ENCODE results near the gene LMO7. TPM values are rescaled to one million over a fixed set of nuclear protein-coding genes. Genes with fewer than 3 reads are reported as not detected.
A peak's percentile ranks its signal among the peaks of the same experiment; 100 is the strongest.

LMO7 gene
- total RNA-seq, 2 donors from 2014 or later: 3.1 to 5.9 TPM

DNA sequence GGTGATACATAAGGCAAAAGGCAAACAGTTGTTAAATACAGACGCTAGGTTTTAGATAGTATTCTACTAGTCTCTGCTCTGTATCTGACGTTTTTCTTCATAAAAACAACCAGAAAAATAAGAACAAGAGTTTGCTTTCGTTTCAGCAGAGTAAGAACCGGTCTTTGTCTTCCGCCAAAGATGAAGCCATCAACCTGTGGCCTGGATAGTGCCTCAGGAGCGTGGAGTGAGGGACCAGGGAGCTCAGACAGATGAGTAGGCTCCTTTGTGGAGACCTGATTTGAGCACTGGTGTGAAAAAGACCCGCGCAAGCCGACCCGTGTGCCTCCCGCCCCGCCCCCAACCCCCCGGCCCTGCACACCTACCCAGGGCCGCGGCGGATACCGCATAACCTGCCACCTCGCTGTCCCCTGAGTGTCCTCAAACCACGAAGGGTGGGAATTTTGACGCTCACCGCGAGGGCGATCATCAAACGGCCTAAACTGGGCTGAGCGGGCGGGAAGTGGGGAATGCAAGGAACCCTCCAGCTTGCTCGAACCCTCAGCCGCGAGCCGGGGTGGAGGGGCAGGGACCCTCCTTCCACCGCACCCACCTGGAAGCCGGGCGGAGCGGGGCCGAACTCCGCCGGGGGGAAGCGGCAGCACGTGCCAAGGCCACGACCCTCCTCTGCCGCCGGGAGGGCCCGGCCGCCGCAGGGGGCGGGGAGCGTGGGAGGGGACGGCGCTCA, 866 bp upstream of the LMO7 start:
- H3K4me1 Mint-ChIP-seq (ENCODE audit: low read depth in 2 of 2): peaks cover 7% of the 10 kb centered on the region in 2 donors
- H3K27ac Mint-ChIP-seq: no peak overlapping the region

DNA sequence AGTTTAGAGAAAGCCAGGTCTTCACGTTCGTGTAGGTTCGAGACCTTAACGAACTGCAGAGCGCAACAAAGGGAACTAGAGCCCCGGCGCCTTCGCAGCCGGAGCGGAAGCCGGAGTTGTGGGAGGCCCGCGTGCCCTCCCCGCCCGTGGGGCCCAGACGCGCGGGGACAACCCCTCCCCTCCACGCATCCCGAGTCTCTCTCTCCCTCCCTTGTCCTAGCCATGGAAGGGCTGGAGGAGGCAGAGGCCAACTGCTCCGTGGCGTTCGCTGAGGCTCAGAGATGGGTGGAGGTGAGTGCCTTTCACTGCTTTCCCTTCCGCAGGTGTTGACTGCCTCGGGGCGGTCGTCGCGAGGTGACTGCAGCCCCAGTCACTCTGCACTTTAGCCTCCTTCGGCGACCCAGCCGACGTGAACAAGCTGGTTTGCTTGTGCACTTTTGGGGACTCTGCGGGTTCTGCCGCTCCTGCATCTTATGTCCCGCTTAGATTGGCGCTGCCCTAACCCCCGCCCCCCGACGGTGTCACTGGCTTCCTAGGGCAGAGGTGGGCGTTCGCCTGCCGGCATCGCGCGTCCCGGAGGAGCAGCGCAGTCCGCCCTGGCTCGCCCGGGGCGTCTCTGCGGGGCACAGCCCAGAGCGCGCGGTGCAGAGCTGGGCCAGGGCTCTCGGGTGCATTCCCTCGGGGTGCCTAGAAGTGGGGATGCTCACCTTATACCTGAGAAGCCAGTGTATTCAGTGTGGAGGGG, 478 bp downstream of the LMO7 start:
- Mint-ChIP-seq H3K27me3 (peaks cover 25 to 36% of the 10 kb centered on the region in 2 donors), H3K9me3 (no peaks in the 10 kb centered on the region), H3K4me1 (ENCODE audit: low read depth in 2 of 2) (peaks cover 7% of the 10 kb centered on the region in 2 donors), H3K27ac (no peak overlapping the region), H3K36me3 (peaks cover 5% of the 10 kb centered on the region), H3K4me3 (peak overlapping the region; percentile 62)
- ATAC-seq (peak; percentile 66 to 76), DNase-seq (ENCODE audit: low spot score) (peak; percentile 62)

More for the DNA sequence above, 866 bp upstream of the LMO7 start:
- peaks cover 5% of the 10 kb centered on the region for H3K36me3 Mint-ChIP-seq
- peaks cover 20 to 31% of the 10 kb centered on the region in 2 donors for H3K27me3 Mint-ChIP-seq
- peak overlapping the region; percentile 70 for H3K4me3 Mint-ChIP-seq
- DNase-seq (ENCODE audit: low spot score): no peak
- peak in 1 of 2 donors; percentile 4 for ATAC-seq
- no peaks in the 10 kb centered on the region for H3K9me3 Mint-ChIP-seq

DNA sequence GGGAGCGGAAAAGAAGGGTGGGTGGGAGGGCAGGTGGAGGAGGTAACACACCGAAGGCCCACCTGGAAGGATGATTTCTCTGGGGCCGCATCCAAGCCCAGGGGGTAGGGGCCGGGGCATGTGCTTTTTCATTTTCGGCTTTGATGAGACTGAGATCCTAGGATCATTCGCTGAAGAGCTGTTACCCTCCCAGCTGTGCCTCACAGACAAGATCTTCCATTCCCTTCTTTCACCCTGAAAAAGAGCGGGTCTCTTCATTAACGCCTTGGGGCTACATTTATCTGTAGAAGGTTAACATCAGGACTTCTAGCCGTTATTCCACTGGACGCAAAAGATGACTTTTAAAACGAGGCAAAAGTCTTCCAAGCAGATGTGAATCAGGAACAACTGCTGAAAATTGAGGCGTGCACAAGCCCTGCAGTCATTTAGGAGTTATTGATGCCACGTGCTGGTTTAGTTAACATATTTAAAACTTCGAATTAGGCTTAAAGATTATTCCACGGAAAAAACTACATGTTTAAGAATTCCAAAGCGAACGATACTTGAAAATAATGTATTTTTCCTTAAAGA, 1.1 kb downstream of the LMO7 start:
- ATAC-seq (no peak), DNase-seq (ENCODE audit: low spot score) (no peak)
- Mint-ChIP-seq H3K4me1 (ENCODE audit: low read depth in 2 of 2) (peaks cover 7% of the 10 kb centered on the region in 2 donors), H3K27me3 (peaks cover 25 to 36% of the 10 kb centered on the region in 2 donors), H3K4me3 (peak overlapping the region; percentile 60), H3K27ac (no peak overlapping the region), H3K9me3 (no peaks in the 10 kb centered on the region), H3K36me3 (peaks cover 5% of the 10 kb centered on the region)

DNA sequence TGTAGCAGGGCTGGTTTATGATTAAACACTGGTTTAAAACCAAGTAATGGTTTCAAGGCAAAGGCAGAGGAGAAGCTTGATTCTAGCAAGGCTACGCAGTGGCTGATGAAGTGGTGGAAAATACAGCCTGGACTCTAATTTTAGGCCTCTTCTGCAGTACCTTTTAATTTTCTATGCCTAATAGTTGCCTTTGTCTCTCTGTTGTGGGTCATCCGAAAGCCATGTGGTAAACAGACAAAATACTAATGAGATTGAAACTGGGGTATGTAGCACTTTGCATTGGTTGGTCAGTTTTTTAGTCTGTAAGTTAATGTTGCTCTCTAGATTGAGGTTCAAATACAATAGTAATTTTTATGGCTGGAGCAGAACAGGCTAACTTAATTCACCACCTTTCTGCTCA, 3.3 kb downstream of the LMO7 start:
- Mint-ChIP-seq H3K27me3 (peaks cover 25 to 36% of the 10 kb centered on the region in 2 donors), H3K4me1 (ENCODE audit: low read depth in 2 of 2) (peaks cover 4 to 7% of the 10 kb centered on the region in 2 donors), H3K27ac (no peak overlapping the region), H3K4me3 (no peak overlapping the region), H3K9me3 (no peaks in the 10 kb centered on the region), H3K36me3 (no peaks in the 10 kb centered on the region)
- DNase-seq (ENCODE audit: low spot score) (no peak), ATAC-seq (no peak)

DNA sequence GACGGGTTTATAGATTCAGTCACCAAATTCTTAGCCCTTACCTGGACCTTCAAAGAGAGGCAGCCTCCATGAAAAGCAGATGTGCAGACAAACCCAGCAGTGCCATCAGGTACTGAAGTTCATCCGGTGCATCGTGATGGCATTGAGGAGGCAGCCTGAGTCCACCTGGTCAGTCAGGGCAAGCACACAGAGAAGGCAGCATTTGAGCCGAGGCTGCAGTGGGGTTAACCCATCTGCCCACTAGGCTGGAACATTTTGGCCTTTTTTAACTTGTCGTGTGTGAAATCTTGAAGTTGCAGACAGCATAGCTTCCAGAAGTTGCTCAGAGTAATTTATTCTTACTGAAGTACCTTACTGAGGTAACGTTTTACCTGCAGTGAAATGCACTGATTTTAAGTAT, 4.9 kb downstream of the LMO7 start:
- peaks cover 25 to 36% of the 10 kb centered on the region in 2 donors for H3K27me3 Mint-ChIP-seq
- no peak for DNase-seq (ENCODE audit: low spot score)
- ATAC-seq: no peak
- H3K4me1 Mint-ChIP-seq (ENCODE audit: low read depth in 2 of 2): peaks cover 4 to 7% of the 10 kb centered on the region in 2 donors
- H3K36me3 Mint-ChIP-seq: no peaks in the 10 kb centered on the region
- no peak overlapping the region for H3K27ac Mint-ChIP-seq
- H3K4me3 Mint-ChIP-seq: no peak overlapping the region
- H3K9me3 Mint-ChIP-seq: no peaks in the 10 kb centered on the region

DNA sequence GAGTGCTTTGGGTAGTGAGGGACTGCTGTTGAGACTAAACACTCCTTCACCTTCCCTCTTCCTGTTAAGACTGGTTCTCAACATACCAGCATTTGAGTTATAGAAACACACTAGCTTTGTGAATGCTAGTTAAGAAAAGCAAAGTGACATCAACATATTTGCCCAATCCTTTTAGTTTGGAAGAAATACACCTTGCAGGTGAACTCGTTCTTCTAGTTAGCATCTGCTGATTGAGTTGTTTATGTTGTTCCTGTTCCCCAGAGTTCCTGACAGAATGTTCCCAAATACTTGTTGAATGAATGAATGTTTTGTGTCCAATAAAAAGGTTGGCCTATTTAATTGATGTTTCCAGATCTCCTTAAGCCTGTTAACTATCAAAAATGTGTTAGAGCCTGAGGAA, 7.1 kb downstream of the LMO7 start:
- H3K27ac Mint-ChIP-seq: no peak overlapping the region
- H3K27me3 Mint-ChIP-seq: peaks cover 15 to 26% of the 10 kb centered on the region in 2 donors
- no peaks in the 10 kb centered on the region for H3K9me3 Mint-ChIP-seq
- ATAC-seq: no peak
- H3K4me3 Mint-ChIP-seq: no peak overlapping the region
- no peak for DNase-seq (ENCODE audit: low spot score)
- no peaks in the 10 kb centered on the region for H3K36me3 Mint-ChIP-seq
- H3K4me1 Mint-ChIP-seq (ENCODE audit: low read depth in 2 of 2): no peaks in the 10 kb centered on the region

DNA sequence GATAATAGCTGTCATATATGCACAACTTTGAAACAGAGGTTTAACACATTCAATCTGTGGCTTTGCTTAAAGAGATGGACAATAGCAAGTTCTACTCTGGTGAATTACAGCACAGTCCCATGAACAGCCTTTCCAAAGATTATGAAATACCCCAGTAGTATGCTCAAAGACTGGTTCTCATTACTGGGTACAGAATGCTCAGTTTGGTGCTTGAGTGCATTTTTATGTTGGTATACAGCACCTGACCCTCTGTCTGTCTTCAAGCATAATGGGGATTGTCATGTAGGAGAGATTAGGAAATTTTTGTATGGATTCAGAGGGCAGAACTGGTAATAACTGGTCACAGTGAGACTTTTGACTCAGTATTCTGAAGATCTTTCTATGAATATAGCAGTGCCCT, 7.6 kb downstream of the LMO7 start:
- Mint-ChIP-seq H3K27ac (no peak overlapping the region), H3K27me3 (peaks cover 12 to 21% of the 10 kb centered on the region in 2 donors), H3K4me1 (ENCODE audit: low read depth in 2 of 2) (no peaks in the 10 kb centered on the region), H3K4me3 (no peak overlapping the region), H3K36me3 (no peaks in the 10 kb centered on the region), H3K9me3 (no peaks in the 10 kb centered on the region)
- ATAC-seq (no peak), DNase-seq (ENCODE audit: low spot score) (no peak)

DNA sequence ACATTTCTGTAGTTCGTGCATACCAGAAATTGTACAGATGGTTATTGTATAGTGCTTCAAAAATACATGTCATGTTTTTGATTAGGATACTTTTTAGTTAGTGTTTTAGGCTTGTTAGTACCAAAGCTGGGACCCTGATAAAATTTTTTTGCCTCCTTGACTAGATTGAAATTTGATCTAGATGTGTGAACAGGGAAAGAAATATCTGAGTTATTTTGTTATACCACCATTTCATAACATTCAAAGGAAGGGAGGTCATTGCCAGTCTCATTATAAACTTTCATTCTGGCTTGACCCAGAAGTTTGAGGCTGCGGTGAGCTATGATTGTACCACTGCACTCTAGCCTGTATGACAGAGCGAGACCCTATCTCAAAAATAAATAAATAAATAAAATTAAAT, 9.0 kb downstream of the LMO7 start:
- no peak for DNase-seq (ENCODE audit: low spot score)
- Mint-ChIP-seq H3K27ac (no peak overlapping the region), H3K36me3 (no peaks in the 10 kb centered on the region), H3K4me1 (ENCODE audit: low read depth in 2 of 2) (no peaks in the 10 kb centered on the region), H3K9me3 (no peaks in the 10 kb centered on the region), H3K4me3 (no peak overlapping the region), H3K27me3 (peaks cover 6 to 7% of the 10 kb centered on the region in 2 donors)
- ATAC-seq: no peak

DNA sequence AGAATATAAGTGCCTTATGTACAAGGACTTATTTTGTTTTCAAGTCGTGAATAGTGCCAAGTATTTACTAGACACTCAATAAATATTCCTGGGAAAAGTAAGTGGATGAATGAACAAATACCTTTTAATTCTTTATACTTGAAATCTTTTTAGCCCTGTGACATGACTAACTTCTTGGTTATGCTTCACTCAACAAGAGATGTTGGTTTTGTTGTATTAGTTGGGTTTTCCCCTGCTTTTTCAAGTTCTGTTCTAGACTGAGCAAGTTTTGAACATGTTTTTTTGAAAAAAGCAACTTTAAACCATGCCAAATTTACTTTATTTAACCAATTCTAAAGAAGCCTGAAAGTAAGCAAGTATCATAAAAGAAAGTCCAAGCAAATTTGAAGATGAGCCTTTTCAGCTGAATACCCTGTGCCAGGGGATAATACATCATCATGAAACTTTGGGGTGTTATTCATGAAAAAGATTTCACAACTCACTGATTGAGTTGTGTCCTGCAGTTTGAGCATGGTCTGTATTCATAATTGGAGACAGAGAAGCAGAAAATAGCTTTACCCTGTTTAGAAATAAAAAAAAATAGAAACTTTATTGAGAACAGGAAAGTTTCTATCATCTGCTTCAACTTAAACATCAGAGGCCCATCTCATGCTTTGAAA, 11.1 kb downstream of the LMO7 start:
- Mint-ChIP-seq H3K9me3 (no peaks in the 10 kb centered on the region), H3K36me3 (no peaks in the 10 kb centered on the region), H3K27me3 (no peaks in the 10 kb centered on the region), H3K4me3 (no peak overlapping the region), H3K27ac (no peak overlapping the region), H3K4me1 (ENCODE audit: low read depth in 2 of 2) (no peaks in the 10 kb centered on the region)
- ATAC-seq: no peak
- no peak for DNase-seq (ENCODE audit: low spot score)

DNA sequence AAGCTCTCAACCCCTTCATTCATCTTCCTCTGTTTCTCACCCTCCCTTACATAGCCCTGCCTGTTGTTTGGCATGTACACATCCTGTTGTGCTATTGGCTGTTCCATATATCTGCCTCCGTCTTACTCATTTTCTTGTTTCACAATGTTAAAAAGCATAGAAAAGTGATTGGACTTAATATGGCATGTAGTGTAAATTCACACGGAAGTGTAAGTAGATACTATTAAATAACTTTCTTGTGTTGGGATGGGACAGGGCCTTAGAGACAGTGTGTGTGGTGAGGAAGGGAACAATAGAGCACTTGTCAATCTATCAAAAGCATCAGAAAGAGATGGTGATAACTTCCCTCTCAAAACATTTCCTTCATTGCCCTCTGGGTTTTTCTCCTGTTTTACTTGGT, 12.3 kb downstream of the LMO7 start:
- Mint-ChIP-seq H3K9me3 (no peaks in the 10 kb centered on the region), H3K4me1 (ENCODE audit: low read depth in 2 of 2) (no peaks in the 10 kb centered on the region), H3K4me3 (no peak overlapping the region), H3K36me3 (no peaks in the 10 kb centered on the region), H3K27ac (no peak overlapping the region), H3K27me3 (no peaks in the 10 kb centered on the region)
- no peak for ATAC-seq
- DNase-seq (ENCODE audit: low spot score): no peak

DNA sequence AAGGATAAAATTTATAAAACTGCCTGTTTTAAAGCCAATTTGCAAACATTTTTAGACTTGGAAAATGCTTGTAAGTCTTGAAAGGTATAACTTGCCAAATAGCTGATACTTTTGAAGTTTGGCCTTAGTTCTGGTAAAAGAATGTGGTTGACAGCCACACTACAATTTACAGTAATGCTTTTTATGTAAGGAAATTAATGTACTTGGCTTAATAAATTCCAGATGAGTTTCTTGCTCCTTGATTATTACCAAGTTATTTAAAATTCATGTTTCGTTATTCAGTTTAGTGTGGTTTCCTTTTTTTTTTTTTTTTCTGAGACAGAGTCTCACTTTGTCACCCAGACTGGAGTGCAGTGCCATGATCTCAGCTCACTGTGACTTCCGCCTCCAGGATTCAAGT, 14.9 kb downstream of the LMO7 start:
- ATAC-seq (no peak), DNase-seq (ENCODE audit: low spot score) (no peak)
- H3K9me3 Mint-ChIP-seq: no peaks in the 10 kb centered on the region
- no peak overlapping the region for H3K4me3 Mint-ChIP-seq
- no peaks in the 10 kb centered on the region for H3K4me1 Mint-ChIP-seq (ENCODE audit: low read depth in 2 of 2)
- H3K36me3 Mint-ChIP-seq: no peaks in the 10 kb centered on the region
- no peaks in the 10 kb centered on the region for H3K27me3 Mint-ChIP-seq
- H3K27ac Mint-ChIP-seq: no peak overlapping the region

DNA sequence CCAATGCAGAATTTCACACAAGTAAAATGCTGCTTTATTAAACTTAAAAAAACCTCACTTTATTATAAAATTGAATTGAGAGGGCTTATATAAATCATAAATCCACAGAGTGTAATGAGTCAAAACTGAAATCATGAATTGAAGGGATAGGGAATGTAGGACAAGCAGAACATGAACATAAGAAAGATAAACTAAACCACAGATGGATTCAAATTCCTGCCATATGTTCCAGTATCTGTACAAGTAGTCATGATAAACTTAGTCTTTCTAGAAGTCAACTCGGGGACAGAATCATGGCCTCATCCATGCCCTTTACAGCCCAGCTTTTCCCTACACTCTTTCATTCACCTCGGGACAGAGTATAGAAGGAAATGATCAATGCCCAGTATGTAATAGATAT, 16.6 kb downstream of the LMO7 start:
- no peaks in the 10 kb centered on the region for H3K4me1 Mint-ChIP-seq (ENCODE audit: low read depth in 2 of 2)
- no peaks in the 10 kb centered on the region for H3K27me3 Mint-ChIP-seq
- H3K9me3 Mint-ChIP-seq: no peaks in the 10 kb centered on the region
- DNase-seq (ENCODE audit: low spot score) (no peak), ATAC-seq (no peak)
- no peak overlapping the region for H3K4me3 Mint-ChIP-seq
- H3K36me3 Mint-ChIP-seq: no peaks in the 10 kb centered on the region
- H3K27ac Mint-ChIP-seq: no peak overlapping the region

DNA sequence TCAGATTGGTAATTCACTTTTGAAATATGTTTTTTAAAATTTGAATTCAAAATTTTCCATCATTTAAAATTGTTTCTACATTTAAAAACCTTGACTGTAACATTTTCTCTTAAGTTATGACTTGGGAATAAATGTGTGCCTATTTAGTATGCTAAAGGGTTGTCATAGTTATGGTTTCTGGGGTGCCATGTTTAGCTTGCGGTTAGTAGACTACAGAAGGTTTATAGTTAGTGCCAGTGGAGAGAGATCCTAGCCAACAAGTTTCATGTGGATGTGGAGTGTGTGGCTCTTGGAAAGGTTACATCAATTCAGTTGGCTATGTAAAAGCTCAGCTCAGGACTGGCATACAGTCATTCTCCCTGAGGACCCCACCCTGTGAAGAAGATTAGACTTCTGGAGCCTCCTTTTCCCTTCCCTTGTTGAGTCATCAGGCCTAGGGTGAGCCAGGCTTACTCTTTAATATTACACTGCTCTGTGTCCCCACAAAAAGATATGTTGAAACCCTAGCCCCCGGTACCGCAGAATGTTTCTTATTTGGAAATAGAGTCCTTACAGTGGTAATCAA, 20.4 kb downstream of the LMO7 start:
- Mint-ChIP-seq H3K27ac (no peak overlapping the region), H3K27me3 (no peaks in the 10 kb centered on the region), H3K9me3 (no peaks in the 10 kb centered on the region), H3K36me3 (no peaks in the 10 kb centered on the region), H3K4me3 (no peak overlapping the region), H3K4me1 (ENCODE audit: low read depth in 2 of 2) (no peaks in the 10 kb centered on the region)
- ATAC-seq (no peak), DNase-seq (ENCODE audit: low spot score) (no peak)
